SK-N-SH (cell line): Measurements from ENCODE around the gene GRM1.

Source experiments
- RXRA ChIP-seq: IDR thresholded peaks from 2 replicates; pipeline ENCODE4 v1.4.0; 2012; ENCODE audit warnings: low read depth, mild to moderate bottlenecking, borderline replicate concordance
- TF ChIP-seq, protein P1 (sequence below): fragments of 200-600 bp; sonication (generic); IDR thresholded peaks from 2 replicates; pipeline ENCODE4 v1.6.1; 2017; ENCODE audit warnings: antibody characterized with exemption, mild to moderate bottlenecking, moderate library complexity

- TF ChIP-seq RXRA: no peak
- TF ChIP-seq, protein P1, sequence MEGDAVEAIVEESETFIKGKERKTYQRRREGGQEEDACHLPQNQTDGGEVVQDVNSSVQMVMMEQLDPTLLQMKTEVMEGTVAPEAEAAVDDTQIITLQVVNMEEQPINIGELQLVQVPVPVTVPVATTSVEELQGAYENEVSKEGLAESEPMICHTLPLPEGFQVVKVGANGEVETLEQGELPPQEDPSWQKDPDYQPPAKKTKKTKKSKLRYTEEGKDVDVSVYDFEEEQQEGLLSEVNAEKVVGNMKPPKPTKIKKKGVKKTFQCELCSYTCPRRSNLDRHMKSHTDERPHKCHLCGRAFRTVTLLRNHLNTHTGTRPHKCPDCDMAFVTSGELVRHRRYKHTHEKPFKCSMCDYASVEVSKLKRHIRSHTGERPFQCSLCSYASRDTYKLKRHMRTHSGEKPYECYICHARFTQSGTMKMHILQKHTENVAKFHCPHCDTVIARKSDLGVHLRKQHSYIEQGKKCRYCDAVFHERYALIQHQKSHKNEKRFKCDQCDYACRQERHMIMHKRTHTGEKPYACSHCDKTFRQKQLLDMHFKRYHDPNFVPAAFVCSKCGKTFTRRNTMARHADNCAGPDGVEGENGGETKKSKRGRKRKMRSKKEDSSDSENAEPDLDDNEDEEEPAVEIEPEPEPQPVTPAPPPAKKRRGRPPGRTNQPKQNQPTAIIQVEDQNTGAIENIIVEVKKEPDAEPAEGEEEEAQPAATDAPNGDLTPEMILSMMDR: no peak
These were observed 124.3 kb downstream of the GRM1 start for GRCh38 chr6:146153040-146153758.
